T-helper 17 cell (primary cell): ENCODE measurements around the gene KCTD20. TPM values are rescaled to one million over a fixed set of nuclear protein-coding genes. Genes with fewer than 3 reads are reported as not detected.
"Not testable (repeated sequence)": the region's sequence is repeated elsewhere in the genome, so short reads cannot be mapped to it uniquely, and the experiment has no call there.

ENCODE experiments used
- ATAC-seq: fragments of 150-1000 bp; cut with Tn5 transposase; 2 replicates; pipeline ENCODE4 v1.10.0; 2021; ENCODE audit warnings: mild to moderate bottlenecking, moderate library complexity
- DNase-seq, 3 donors: peaks; one replicate each; pipeline versions ENCODE4 v3.0.0 to v3.0.0-alpha.2; 2020 to 2021
- H3K9me3 ChIP-seq: one replicate; pipeline ENCODE4 v1.7.0; 2013; ENCODE audit warnings: low read length, mild to moderate bottlenecking; ENCODE audit not compliant: control insufficient read depth, poor library complexity, severe bottlenecking
- H3K27ac Mint-ChIP-seq: one replicate; pipeline ENCODE4 v1.8.0; 2022; ENCODE audit warnings: mild to moderate bottlenecking, moderate library complexity, mixed read lengths
- H3K27me3 Mint-ChIP-seq: one replicate; pipeline ENCODE4 v1.8.0; 2022; ENCODE audit warnings: mixed read lengths
- H3K36me3 Mint-ChIP-seq: one replicate; pipeline ENCODE4 v1.8.0; 2022; ENCODE audit warnings: low read depth, mixed read lengths
- H3K4me1 Mint-ChIP-seq: one replicate; pipeline ENCODE4 v1.8.0; 2022; ENCODE audit warnings: mild to moderate bottlenecking, mixed read lengths
- H3K4me3 Mint-ChIP-seq: one replicate; pipeline ENCODE4 v1.8.0; 2022; ENCODE audit warnings: mild to moderate bottlenecking, moderate library complexity, mixed read lengths
- total RNA-seq, 4 donors: library from RNA in 2 of 4; stranded (reverse) in 2 of 4; gene quantifications; one replicate each; pipeline ENCODE4 v1.2.3 and lab custom pipeline; 2022 to 2026

Gene KCTD20
- total RNA-seq = 10 to 100 TPM; 31.3 to 54.1 TPM
- total RNA-seq (lab: John Stamatoyannopoulos, UW) = 89.4 to 194 reads per million in 2 donors

GRCh38 chr6:36442671-36443470 is at the start of gene KCTD20, which contains the start of gene PXT1:
Gene KCTD20 (plus strand): TSS chr6:36443000. CDS start chr6:36470098, 27,098 bp downstream.
Gene PXT1 (minus strand): TSS chr6:36442854. CDS start chr6:36426082, 16,772 bp downstream.
- no peaks in the 10 kb centered on the region for H3K9me3 ChIP-seq
- peak; percentile 89 for ATAC-seq
- no peaks in the 10 kb centered on the region for H3K27me3 Mint-ChIP-seq
- H3K4me3 Mint-ChIP-seq = peak within 1 kb of the TSS; percentile 93
- H3K27ac Mint-ChIP-seq = peak within 1 kb of the TSS; percentile 96
- peak; percentile 73 to 78 (median 77) for DNase-seq
- no peaks in the 10 kb centered on the region for H3K36me3 Mint-ChIP-seq
- peaks cover 30% of the 10 kb centered on the region for H3K4me1 Mint-ChIP-seq

- DNase-seq (no peak), ATAC-seq (no peak)
- H3K4me3 Mint-ChIP-seq = no peak overlapping the region
- no peaks in the 10 kb centered on the region for H3K9me3 ChIP-seq
- peaks cover 2% of the 10 kb centered on the region for H3K4me1 Mint-ChIP-seq
- no peak overlapping the region for H3K27ac Mint-ChIP-seq
- peaks cover 16% of the 10 kb centered on the region for H3K27me3 Mint-ChIP-seq
- peaks cover 3% of the 10 kb centered on the region for H3K36me3 Mint-ChIP-seq
Observed at GRCh38 chr6:36399970-36400369, 42.8 kb upstream of the KCTD20 start.

- H3K27ac Mint-ChIP-seq = no peak overlapping the region
- H3K4me3 Mint-ChIP-seq = no peak overlapping the region
- peaks cover 23% of the 10 kb centered on the region for H3K27me3 Mint-ChIP-seq
- H3K4me1 Mint-ChIP-seq = peaks cover 2% of the 10 kb centered on the region
- DNase-seq = no peak
- H3K9me3 ChIP-seq = no peaks in the 10 kb centered on the region
- ATAC-seq = no peak
- peaks cover 3% of the 10 kb centered on the region for H3K36me3 Mint-ChIP-seq
Observed at GRCh38 chr6:36402481-36402880, 40.3 kb upstream of the KCTD20 start.

GRCh38 chr6:36404164-36404563 is 38.6 kb upstream of the KCTD20 start:
- H3K27me3 Mint-ChIP-seq = peaks cover 25% of the 10 kb centered on the region
- ATAC-seq (no peak), DNase-seq (no peak)
- peaks cover 3% of the 10 kb centered on the region for H3K4me1 Mint-ChIP-seq
- no peak overlapping the region for H3K27ac Mint-ChIP-seq
- no peak overlapping the region for H3K4me3 Mint-ChIP-seq
- H3K9me3 ChIP-seq = no peaks in the 10 kb centered on the region
- peaks cover 3% of the 10 kb centered on the region for H3K36me3 Mint-ChIP-seq

GRCh38 chr6:36409718-36410117 is 33.1 kb upstream of the KCTD20 start:
- not testable (repeated sequence) for H3K36me3 Mint-ChIP-seq, DNase-seq, H3K9me3 ChIP-seq, H3K4me1 Mint-ChIP-seq, H3K4me3 Mint-ChIP-seq, ATAC-seq
- Mint-ChIP-seq H3K27me3 (peaks cover 14% of the 10 kb centered on the region), H3K27ac (peak overlapping the region; percentile 69)

- no peaks in the 10 kb centered on the region for H3K9me3 ChIP-seq
- no peak for ATAC-seq
- no peak overlapping the region for H3K27ac Mint-ChIP-seq
Observed at GRCh38 chr6:36413489-36414480, 29.0 kb upstream of the KCTD20 start.

GRCh38 chr6:36414481-36414880 is 28.3 kb upstream of the KCTD20 start:
- no peaks in the 10 kb centered on the region for H3K9me3 ChIP-seq
- peaks cover 8% of the 10 kb centered on the region for H3K27me3 Mint-ChIP-seq
- no peak overlapping the region for H3K4me3 Mint-ChIP-seq
- H3K27ac Mint-ChIP-seq = no peak overlapping the region
- no peak for DNase-seq
- peaks cover 2% of the 10 kb centered on the region for H3K36me3 Mint-ChIP-seq
- no peak for ATAC-seq
- peaks cover 5% of the 10 kb centered on the region for H3K4me1 Mint-ChIP-seq

More at GRCh38 chr6:36413489-36414480, 29.0 kb upstream of the KCTD20 start:
- H3K4me1 Mint-ChIP-seq = peaks cover 8% of the 10 kb centered on the region
- peaks cover 13% of the 10 kb centered on the region for H3K27me3 Mint-ChIP-seq
- H3K36me3 Mint-ChIP-seq = peaks cover 2% of the 10 kb centered on the region
- DNase-seq = no peak
- no peak overlapping the region for H3K4me3 Mint-ChIP-seq

- DNase-seq (no peak), ATAC-seq (no peak)
- no peak overlapping the region for H3K27ac Mint-ChIP-seq
- H3K9me3 ChIP-seq = no peaks in the 10 kb centered on the region
- peaks cover 2% of the 10 kb centered on the region for H3K36me3 Mint-ChIP-seq
- peaks cover 14% of the 10 kb centered on the region for H3K4me1 Mint-ChIP-seq
- H3K4me3 Mint-ChIP-seq = no peak overlapping the region
- H3K27me3 Mint-ChIP-seq = peaks cover 6% of the 10 kb centered on the region
Observed at GRCh38 chr6:36418558-36418957, 24.2 kb upstream of the KCTD20 start.

- H3K27me3 Mint-ChIP-seq = peaks cover 6% of the 10 kb centered on the region
- H3K4me3 Mint-ChIP-seq = no peak overlapping the region
- ATAC-seq (no peak), DNase-seq (no peak)
- H3K36me3 Mint-ChIP-seq = peaks cover 2% of the 10 kb centered on the region
- no peaks in the 10 kb centered on the region for H3K9me3 ChIP-seq
- peak overlapping the region; percentile 14 for H3K27ac Mint-ChIP-seq
- H3K4me1 Mint-ChIP-seq = peaks cover 18% of the 10 kb centered on the region
Observed at GRCh38 chr6:36419310-36419709, 23.5 kb upstream of the KCTD20 start.

GRCh38 chr6:36422714-36423100 is 20.1 kb upstream of the KCTD20 start:
- ATAC-seq = no peak
- peak overlapping the region; percentile 95 for H3K27ac Mint-ChIP-seq
- no peaks in the 10 kb centered on the region for H3K27me3 Mint-ChIP-seq
- H3K9me3 ChIP-seq = no peaks in the 10 kb centered on the region
- no peak for DNase-seq
- peak overlapping the region; percentile 91 for H3K4me3 Mint-ChIP-seq
- H3K36me3 Mint-ChIP-seq = no peaks in the 10 kb centered on the region
- peaks cover 15% of the 10 kb centered on the region for H3K4me1 Mint-ChIP-seq

- ATAC-seq = peak; percentile 98
- H3K4me3 Mint-ChIP-seq = peak overlapping the region; percentile 91
- peaks cover 15% of the 10 kb centered on the region for H3K4me1 Mint-ChIP-seq
- H3K36me3 Mint-ChIP-seq = no peaks in the 10 kb centered on the region
- no peaks in the 10 kb centered on the region for H3K27me3 Mint-ChIP-seq
- DNase-seq = peak; percentile 97 to 98 (median 97)
- H3K9me3 ChIP-seq = no peaks in the 10 kb centered on the region
- peak overlapping the region; percentile 95 for H3K27ac Mint-ChIP-seq
Observed at GRCh38 chr6:36423101-36423824, 19.5 kb upstream of the KCTD20 start.

- H3K4me1 Mint-ChIP-seq = peaks cover 15% of the 10 kb centered on the region
- no peak overlapping the region for H3K4me3 Mint-ChIP-seq
- H3K27ac Mint-ChIP-seq = no peak overlapping the region
- no peaks in the 10 kb centered on the region for H3K27me3 Mint-ChIP-seq
- H3K36me3 Mint-ChIP-seq = no peaks in the 10 kb centered on the region
- DNase-seq = no peak
- no peak for ATAC-seq
- no peaks in the 10 kb centered on the region for H3K9me3 ChIP-seq
Observed at GRCh38 chr6:36426622-36427021, 16.2 kb upstream of the KCTD20 start.
